ENCODE measurements around the gene ATP4B. TPM values are rescaled to one million over a fixed set of nuclear protein-coding genes. Genes with fewer than 3 reads are reported as not detected.

ATP4B gene
- polyA plus RNA-seq, 1 donor (not counting 4 experiments of a cell fraction or from before 2014, with no cell fraction given) = not detected

DNA sequence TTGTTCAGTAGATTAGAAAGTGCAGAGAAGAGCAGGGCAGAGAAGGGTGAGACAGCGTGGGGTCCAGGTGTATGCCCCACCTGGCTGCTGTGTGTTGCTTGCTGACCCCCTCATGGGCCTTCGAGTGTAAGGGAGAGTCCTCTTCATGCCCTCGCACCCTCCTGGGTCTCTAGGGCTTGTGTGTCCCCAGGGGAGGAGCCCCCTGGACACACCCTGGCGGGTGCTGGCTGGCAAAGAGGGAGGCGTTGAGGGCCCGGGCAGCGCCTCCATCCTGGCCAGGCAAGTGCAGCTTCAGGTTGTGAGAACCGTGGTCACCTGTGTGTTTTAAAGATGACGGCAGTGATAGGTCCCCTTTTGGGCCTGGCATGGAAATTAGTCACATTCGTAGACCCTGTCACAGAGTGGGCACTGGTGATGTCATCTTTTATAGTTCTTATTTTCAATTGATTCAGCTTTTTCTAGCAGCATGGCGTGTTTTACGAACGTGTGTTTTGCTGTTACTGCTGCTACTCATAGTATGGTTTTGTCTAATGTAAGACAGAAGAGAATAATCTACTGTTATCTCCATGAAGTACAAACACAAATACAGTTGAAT is 54.8 kb downstream of the ATP4B start:
- peaks cover 18 to 31% of the 10 kb centered on the region in 2 experiments for H3K36me3 ChIP-seq (ENCODE audit: control insufficient read depth in 2 of 2, extremely low read depth in 1 of 2, insufficient read depth in 2 of 2, low read length in 2 of 2)
- H2AFZ ChIP-seq (ENCODE audit: control insufficient read depth, low read length) = no peak overlapping the region
- no peak overlapping the region for H3K4me3 ChIP-seq (ENCODE audit: control insufficient read depth in 2 of 3, extremely low read depth in 1 of 3, insufficient read depth in 2 of 3, low read depth in 1 of 3, low read length in 3 of 3)
- H3K27ac ChIP-seq (ENCODE audit: control insufficient read depth, insufficient read depth, low read length) = no peak overlapping the region
- TF ChIP-seq EZH2 (IDR thresholded peaks at IDR 0.05; ENCODE audit: low read length) = no peak
- TF ChIP-seq CTCF (optimal IDR thresholded peaks at IDR 0.05 in 1 of 3, IDR thresholded peaks at IDR 0.05 in 1 of 3, conservative IDR thresholded peaks at IDR 0.05 in 1 of 3; ENCODE audit: extremely low read depth in 1 of 3, insufficient read depth in 2 of 3, low read length in 3 of 3) = no peak
- no peaks in the 10 kb centered on the region for H3K9me1 ChIP-seq (ENCODE audit: control insufficient read depth, extremely low read depth, insufficient read depth, low read length)
- no peaks in the 10 kb centered on the region for H3K4me1 ChIP-seq (ENCODE audit: control insufficient read depth, extremely low read depth, insufficient read depth, low read length)
- H3K4me2 ChIP-seq (ENCODE audit: control insufficient read depth, extremely low read depth, insufficient read depth, low read depth, low read length) = no peak overlapping the region
- FAIRE-seq (no peak), DNase-seq (ENCODE audit: low read depth, low spot score) (no peak)
- H3K9me3 ChIP-seq (ENCODE audit: control insufficient read depth, low read depth, low read length) = no peaks in the 10 kb centered on the region
- H3K27me3 ChIP-seq (ENCODE audit: control insufficient read depth, extremely low read depth, insufficient read depth, low read length) = no peaks in the 10 kb centered on the region
- peaks cover 24% of the 10 kb centered on the region for H4K20me1 ChIP-seq (ENCODE audit: control insufficient read depth, extremely low read depth, insufficient read depth, low read length)
- dilution Hi-C loops (cut with MboI; ENCODE audit: extremely low pct_ligation_motif_present, low sequenced_read_pairs) = no loop called here
- H3K9ac ChIP-seq (ENCODE audit: control insufficient read depth, extremely low read depth, insufficient read depth, low read length) = no peak overlapping the region
- H3K79me2 ChIP-seq (ENCODE audit: control insufficient read depth, insufficient read depth, low read length) = peaks cover 100% of the 10 kb centered on the region

DNA sequence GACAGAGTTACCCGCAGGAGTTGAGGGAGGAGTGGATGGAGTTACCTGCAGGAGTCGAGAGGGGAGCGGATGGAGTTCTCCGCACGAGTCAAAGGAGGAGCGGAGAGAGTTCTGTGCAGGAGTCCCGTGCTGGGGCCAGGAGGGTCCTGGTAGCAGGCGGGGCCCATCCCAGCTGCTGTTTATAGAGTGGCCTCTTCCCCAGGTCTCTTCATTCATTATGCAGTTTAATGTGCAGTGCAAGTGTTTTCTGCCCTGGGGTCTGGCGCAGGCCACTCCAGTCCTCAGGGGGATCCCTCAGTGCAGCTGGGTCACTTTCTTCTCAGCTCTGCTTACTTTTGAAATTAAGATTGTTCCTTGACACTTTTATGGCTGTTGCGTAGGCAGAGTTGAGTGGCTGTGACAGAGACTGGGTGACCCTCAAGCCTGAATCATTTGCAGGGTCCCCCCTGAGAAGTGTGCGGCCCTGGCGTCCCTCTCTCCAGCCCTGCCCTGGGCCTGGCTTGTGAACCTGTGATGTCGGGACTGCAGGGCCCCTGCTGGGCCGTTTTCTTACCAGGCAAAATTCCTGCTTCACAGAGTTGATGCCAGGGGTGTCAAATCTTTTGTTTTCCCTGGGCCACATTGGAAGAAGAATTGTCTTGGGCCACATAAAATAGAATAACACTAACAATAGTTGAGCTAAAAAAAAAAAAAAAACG is 55.6 kb downstream of the ATP4B start:
- DNase-seq (ENCODE audit: low read depth, low spot score) (no peak), FAIRE-seq (no peak)
- H3K9me3 ChIP-seq (ENCODE audit: control insufficient read depth, low read depth, low read length) = no peaks in the 10 kb centered on the region
- peaks cover 25 to 31% of the 10 kb centered on the region in 2 experiments for H3K36me3 ChIP-seq (ENCODE audit: control insufficient read depth in 2 of 2, extremely low read depth in 1 of 2, insufficient read depth in 2 of 2, low read length in 2 of 2)
- H4K20me1 ChIP-seq (ENCODE audit: control insufficient read depth, extremely low read depth, insufficient read depth, low read length) = peaks cover 25% of the 10 kb centered on the region
- no peak overlapping the region for H2AFZ ChIP-seq (ENCODE audit: control insufficient read depth, low read length)
- no peak for TF ChIP-seq CTCF (optimal IDR thresholded peaks at IDR 0.05 in 1 of 3, IDR thresholded peaks at IDR 0.05 in 1 of 3, conservative IDR thresholded peaks at IDR 0.05 in 1 of 3; ENCODE audit: extremely low read depth in 1 of 3, insufficient read depth in 2 of 3, low read length in 3 of 3)
- TF ChIP-seq EZH2 (IDR thresholded peaks at IDR 0.05; ENCODE audit: low read length) = no peak
- peaks cover 100% of the 10 kb centered on the region for H3K79me2 ChIP-seq (ENCODE audit: control insufficient read depth, insufficient read depth, low read length)
- no peak overlapping the region for H3K4me3 ChIP-seq (ENCODE audit: control insufficient read depth in 2 of 3, extremely low read depth in 1 of 3, insufficient read depth in 2 of 3, low read depth in 1 of 3, low read length in 3 of 3)
- H3K9ac ChIP-seq (ENCODE audit: control insufficient read depth, extremely low read depth, insufficient read depth, low read length) = no peak overlapping the region
- no peaks in the 10 kb centered on the region for H3K27me3 ChIP-seq (ENCODE audit: control insufficient read depth, extremely low read depth, insufficient read depth, low read length)
- no peaks in the 10 kb centered on the region for H3K9me1 ChIP-seq (ENCODE audit: control insufficient read depth, extremely low read depth, insufficient read depth, low read length)
- H3K4me1 ChIP-seq (ENCODE audit: control insufficient read depth, extremely low read depth, insufficient read depth, low read length) = no peaks in the 10 kb centered on the region
- dilution Hi-C loops (cut with MboI; ENCODE audit: extremely low pct_ligation_motif_present, low sequenced_read_pairs) = no loop called here
- no peak overlapping the region for H3K27ac ChIP-seq (ENCODE audit: control insufficient read depth, insufficient read depth, low read length)
- no peak overlapping the region for H3K4me2 ChIP-seq (ENCODE audit: control insufficient read depth, extremely low read depth, insufficient read depth, low read depth, low read length)

Measured in keratinocyte (primary cell).